Amniotic epithelial cell (primary cell): ENCODE results near the gene SLC25A46.
"Not testable (repeated sequence)": the region's sequence is repeated elsewhere in the genome, so short reads cannot be mapped to it uniquely, and the experiment has no call there.

Source experiments
- DNase-seq: peaks from one replicate; pipeline ENCODE4 v3.0.0-alpha.2; 2010; ENCODE audit warnings: low read depth

SLC25A46 gene

GRCh38 chr5:110757118-110757729 lies 18.4 kb downstream of the SLC25A46 start:
- peak; percentile 50 for DNase-seq

DNA sequence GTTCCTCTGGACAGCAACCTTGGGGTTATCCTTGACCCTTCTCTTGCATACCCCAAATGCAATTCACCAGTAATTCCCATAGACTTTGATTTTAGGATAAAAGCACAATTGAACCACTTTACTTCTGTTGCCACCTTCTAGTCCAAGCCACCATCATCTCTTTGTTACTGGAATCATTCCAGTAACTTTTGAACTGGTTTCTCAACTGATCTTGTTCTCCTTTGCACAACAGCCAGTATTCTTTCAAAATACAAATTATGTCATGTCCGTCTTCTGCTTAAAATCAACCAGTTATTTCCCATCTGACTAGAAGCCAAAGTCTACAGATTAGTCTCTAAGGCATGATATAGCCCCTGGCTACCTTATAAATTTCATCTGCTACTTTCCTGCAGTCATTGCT lies 21.4 kb downstream of the SLC25A46 start:
- no peak for DNase-seq

- peak; percentile 23 for DNase-seq
Observed at GRCh38 chr5:110768138-110768860, 29.5 kb downstream of the SLC25A46 start.

DNA sequence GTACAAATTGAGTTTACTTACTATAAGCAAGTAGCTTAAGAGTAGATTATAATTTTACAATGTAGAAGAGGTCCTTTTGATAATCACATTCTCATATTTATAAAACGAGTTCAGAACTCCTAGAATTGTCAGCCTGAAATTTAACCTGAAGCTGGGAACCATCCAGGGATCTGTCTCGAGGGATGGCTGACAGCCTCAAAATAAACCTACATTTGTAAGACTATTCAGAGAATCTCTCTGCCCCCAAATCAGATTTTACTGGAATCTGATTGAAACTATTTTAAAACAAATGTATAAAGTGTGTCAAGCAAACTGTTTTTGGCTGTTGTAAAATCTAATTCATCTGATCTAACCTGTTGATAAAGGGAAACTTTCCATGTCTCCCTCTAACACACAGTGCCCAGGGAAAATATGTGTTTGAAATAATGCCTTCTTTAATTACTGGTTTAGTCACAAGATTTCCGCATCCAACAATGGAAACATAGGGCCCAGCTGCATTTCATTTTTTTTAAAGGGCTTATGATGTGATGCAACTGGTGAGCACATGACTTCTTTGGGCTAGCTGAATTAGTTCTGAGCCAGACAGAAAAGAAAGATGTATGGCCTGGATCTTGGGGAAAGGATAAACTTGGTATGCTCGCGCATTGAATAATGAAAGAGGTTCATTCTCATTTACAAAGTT lies 30.3 kb downstream of the SLC25A46 start:
- peak; percentile 92 for DNase-seq

DNA sequence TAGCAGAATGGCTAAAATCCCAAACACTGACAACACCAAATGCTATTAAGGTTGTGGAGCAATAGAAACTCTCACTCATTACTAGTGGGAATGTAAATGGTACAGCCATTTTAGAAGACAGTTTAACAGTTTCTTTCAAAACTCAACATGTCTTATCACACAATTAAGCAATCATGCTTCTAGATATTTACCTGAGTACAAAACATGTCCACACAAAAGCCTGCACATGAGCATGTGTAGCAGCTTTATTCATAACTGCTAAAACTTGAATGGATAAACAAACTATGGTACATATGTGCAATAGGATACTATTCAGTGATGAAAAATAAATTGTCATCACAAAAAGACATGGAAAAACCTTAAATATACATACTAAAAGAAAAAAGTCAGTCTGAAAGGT lies 31.5 kb downstream of the SLC25A46 start:
- DNase-seq, result no peak

GRCh38 chr5:110784901-110785300 lies 46.1 kb downstream of the SLC25A46 start:
- DNase-seq, result no peak

DNA sequence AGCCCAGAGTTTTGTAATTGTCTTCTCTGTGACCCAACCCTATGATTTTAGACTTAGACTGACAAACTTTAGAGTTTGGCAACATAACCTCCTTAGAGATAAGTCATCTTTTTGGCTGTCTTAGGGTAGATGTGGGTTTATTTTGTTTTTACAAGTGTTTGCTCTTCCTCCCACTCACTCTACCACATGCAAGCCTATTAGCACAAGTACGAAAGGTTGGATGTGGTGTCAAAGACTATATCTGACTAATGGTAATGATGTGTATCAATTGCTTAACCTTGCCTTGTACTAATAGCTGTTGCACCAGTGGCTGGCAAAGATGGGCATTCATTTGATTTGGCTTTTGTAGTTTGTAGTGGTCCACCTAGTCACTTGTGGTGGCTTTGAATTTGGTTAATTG lies 46.5 kb downstream of the SLC25A46 start:
- peak; percentile 57 for DNase-seq

GRCh38 chr5:110788006-110788405 lies 49.2 kb downstream of the SLC25A46 start:
- not testable (repeated sequence) for DNase-seq

DNA sequence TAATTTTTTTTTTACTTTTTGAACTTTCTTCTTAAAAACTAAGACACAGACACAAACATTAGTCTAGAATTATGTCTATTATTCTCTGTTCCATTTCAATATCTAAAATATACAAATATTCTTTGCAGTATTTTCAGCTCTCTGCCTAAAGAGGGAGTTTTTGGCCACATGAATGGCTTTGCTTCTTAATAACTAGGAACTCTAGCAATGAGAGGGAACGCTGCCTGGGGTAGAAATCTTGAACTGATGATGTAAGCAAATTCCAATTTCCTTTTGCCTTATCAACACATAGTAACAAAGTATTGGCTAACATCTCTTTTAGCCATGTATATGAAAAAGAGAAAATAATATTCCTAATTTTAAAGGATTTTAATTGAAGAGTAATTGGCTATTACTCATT lies 51.9 kb downstream of the SLC25A46 start:
- DNase-seq, result peak; percentile 66

- no peak for DNase-seq
Observed at GRCh38 chr5:110802998-110803397, 64.2 kb downstream of the SLC25A46 start.

- DNase-seq, result no peak
Observed at GRCh38 chr5:110803467-110804326, 64.9 kb downstream of the SLC25A46 start.

GRCh38 chr5:110807169-110807568 lies 68.4 kb downstream of the SLC25A46 start:
- no peak for DNase-seq

- DNase-seq, result no peak
Observed at GRCh38 chr5:110809006-110809405, 70.2 kb downstream of the SLC25A46 start.
